Inflammatory macrophage treated with lipopolysaccharide for 4 hours (primary cell): ENCODE results near the gene RASSF3.
"Not testable (repeated sequence)": the region's sequence is repeated elsewhere in the genome, so short reads cannot be mapped to it uniquely, and the experiment has no call there.

Experiments used
- DNase-seq: peaks from one replicate; pipeline ENCODE4 v3.0.0-alpha.2; 2020

The RASSF3 gene

GRCh38 chr12:64672925-64673409, 62.7 kb downstream of the RASSF3 start:
- peak; percentile 42 for DNase-seq

DNA sequence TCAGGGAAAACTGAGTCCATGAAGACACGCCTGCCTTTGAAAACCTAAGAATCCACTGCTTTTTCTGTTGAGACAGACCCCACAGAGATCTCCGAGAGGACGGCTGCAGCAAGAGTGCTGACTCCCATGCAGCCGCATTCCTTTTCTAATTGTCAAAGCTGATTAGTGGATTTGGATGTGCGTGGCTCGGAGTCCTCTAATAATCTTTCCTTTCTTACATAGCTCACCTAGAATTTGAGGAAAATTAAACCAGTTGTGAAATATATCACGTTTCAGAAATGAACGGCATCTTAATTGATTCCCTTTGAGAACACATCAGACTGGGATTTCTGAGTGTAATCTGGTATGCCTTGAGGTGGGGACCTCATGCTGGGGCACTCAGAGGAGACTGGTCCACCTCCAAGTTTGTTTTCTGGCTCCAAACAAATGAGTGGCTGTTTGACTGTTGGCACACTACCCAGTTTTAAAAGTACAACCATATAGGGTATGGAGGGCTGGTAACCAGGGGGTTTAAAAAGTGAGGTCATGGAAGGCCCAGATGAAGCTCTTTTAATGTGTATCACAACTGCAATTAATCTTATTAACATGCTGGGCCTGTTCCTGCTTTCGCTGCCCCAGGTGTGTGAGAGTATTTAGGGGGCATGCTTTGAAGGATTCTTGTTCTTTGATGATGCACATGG, 63.3 kb downstream of the RASSF3 start:
- DNase-seq: no peak

DNA sequence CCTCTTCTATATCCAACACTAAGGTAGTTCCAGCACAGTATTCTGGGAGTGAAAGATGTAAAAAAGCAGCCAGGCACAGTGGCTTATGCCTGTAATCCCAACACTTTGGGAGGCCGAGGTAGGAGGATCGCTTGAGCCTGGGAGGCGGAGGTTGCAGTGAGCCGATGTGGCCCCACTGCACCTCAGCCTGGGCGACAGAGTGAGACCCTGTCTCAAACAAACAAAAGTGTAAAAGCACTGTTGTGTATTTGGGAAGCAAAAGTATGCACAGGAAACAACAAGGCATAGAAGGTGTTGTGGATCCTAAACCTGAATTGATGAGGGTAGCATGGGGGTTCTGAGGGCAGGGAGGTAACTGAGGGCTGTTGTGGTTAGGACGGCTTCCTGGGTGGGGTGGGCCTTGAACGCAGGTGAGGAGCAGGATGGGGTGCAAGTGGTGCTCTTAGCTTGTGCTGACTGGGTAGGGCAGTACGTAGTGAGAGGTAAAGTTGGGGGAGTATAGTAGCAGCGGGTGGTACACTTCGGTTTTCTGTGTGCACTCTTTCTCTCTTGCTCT, 64.2 kb downstream of the RASSF3 start:
- no peak for DNase-seq

DNA sequence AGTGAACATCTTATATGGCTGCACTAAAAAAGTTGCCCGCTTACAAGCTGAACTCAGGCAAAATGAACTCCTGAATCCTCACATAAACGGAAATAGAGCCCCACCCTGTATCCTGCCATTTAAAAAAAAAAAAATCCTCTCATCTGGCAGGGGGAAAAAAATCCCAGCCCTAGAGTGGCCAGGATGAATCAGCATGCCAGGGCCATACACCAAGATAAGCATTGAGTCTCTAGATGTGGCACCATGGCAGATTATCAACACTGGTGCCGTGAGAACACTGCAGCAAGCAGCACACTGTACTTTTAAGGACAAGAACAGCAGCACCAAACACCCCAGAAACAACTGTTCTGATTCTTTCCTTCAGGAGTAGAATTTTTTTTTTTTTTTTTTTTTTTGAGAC, 65.5 kb downstream of the RASSF3 start:
- DNase-seq: no peak

DNA sequence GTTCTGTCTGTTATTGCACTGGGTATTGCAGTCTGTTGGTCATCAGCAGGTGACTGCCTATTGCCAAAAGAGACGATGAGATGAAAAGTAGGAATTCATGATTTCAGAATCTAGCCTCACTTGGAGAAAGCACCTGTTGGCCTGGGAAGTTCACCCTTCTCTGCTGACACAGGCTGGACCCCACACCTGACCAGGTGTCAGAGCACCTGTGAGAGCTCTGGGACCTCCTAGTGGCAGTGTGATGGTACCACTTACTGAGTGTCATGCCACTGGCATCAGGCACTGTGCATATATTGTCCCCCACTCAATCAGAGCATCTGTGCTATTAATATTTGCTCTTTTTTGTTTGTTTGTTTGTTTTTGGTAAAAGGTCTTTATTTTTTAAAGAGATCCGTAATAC, 68.0 kb downstream of the RASSF3 start:
- DNase-seq: no peak

- DNase-seq: no peak
Observed at GRCh38 chr12:64678835-64679234, 68.5 kb downstream of the RASSF3 start.

DNA sequence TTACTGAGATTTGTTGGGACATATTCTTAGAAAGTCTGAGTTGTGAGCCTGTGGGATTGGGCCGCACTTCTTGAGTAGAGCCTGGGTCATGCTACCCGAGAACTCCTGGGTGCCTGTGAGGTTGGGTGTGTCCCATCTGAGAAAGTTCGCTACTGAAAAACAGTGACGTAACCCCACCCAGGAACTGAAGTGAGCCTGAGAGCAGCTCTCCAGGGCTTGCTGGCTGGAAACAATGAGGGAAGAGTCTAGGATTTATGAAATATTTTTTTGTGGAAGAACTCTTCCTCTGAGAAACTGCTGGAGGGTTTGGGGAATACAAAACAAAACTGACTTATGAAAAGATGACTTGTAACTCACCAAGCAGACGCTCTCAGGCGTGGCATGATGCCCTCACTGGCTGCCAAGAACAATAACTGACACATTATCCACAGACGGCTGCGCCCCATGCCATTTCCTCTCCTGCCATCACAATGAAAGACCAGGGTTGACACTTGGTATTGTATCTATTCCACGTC, 69.2 kb downstream of the RASSF3 start:
- DNase-seq: peak; percentile 77

DNA sequence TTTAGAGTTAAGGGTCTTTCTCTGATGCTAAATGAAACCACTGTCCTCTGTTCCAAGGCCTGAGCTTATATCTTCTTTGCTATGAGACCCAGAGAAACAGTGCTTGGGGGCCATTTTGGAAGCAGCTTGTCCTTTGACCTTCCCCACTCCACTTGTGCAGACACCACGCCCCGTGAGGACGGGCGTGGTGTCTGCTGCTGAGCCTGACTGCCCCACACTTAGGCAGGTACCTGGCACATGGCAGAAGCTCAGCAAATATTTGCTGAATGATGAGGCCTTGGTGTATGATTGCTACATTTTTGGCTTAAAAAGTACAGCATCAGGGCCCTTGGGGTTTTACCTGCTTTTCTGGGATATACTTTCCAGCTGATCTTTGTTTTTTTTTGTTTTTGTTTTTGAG, 69.9 kb downstream of the RASSF3 start:
- DNase-seq: no peak

GRCh38 chr12:64681200-64682052, 71.1 kb downstream of the RASSF3 start:
- no peak for DNase-seq

- peak; percentile 64 for DNase-seq
Observed at GRCh38 chr12:64682572-64683277, 72.4 kb downstream of the RASSF3 start.

DNA sequence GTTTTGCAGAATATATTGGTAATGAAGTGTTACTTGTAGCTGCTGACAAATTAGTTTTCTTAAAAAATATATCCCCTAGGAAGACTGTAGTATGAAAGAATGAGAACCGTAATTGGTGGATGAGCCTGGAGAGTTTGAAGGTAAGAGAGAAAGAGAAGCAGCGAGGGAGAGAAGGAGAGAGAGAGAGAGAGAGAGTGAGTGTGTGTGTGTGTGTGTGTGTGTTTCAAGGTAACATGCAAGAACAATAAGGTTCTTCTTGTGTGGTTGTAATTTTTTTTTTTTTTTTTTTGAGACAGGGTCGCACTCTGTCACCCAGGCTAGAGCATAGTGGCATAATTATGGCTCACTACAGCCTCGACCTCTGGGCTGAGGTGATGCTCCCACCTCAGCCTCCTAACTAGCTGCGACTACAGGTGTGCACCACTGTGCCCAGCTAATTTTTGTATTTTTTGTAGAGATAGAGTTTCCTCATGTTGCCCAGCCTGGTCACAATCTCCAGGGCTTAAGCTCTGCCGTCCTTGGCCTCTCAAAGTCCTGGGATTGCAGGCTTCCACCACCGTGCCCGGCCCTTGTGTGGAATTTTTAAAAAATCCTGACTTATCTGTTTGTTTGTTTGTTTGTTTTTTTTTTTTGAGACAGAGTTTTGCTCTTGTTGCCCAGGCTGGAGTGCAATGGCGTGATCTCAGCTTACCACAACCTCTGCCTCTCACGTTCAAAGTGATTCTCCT, 73.7 kb downstream of the RASSF3 start:
- no peak for DNase-seq

DNA sequence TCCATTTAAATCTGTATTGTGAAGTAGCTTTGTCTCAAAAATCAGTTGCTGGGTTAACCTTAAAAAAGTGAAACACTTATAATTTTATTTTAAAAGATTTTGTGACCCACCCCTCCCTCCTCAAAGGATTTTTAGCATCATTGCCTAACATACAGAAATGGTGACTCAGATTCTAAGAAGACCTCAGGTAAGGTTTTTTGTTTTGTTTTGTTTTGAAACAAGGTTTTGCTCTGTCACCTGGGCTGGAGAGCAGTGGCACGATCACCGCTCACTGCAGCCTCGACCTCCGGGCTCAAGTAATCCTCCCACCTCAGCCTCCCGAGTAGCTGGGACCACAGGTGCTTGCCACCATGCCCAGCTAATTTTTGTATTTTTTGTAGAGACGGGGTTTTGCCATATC, 74.8 kb downstream of the RASSF3 start:
- DNase-seq: no peak

GRCh38 chr12:64685605-64686004, 75.3 kb downstream of the RASSF3 start:
- no peak for DNase-seq

GRCh38 chr12:64687816-64688215, 77.5 kb downstream of the RASSF3 start:
- no peak for DNase-seq

- DNase-seq: no peak
Observed at GRCh38 chr12:64688219-64688618, 77.9 kb downstream of the RASSF3 start.

DNA sequence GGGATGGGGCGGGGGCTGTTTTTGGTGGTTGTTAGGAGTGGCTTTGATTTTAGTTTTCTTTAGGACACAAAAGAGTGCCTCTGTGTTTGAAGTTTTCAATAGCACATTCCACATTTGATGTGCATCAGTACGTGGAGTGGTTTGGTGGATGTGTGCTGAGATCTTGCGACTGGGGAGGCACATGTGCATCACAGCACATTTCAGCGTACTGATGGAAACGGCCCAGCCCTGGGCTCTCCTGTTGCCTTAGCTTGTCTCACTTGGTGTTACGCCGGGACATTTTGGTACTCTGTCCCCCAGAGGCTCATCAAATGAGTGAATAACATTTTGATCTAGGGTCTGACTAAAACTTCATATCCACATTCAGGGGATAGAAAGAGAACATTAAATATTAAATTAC, 78.4 kb downstream of the RASSF3 start:
- no peak for DNase-seq

- DNase-seq: not testable (repeated sequence)
Observed at GRCh38 chr12:64690236-64690635, 79.9 kb downstream of the RASSF3 start.

DNA sequence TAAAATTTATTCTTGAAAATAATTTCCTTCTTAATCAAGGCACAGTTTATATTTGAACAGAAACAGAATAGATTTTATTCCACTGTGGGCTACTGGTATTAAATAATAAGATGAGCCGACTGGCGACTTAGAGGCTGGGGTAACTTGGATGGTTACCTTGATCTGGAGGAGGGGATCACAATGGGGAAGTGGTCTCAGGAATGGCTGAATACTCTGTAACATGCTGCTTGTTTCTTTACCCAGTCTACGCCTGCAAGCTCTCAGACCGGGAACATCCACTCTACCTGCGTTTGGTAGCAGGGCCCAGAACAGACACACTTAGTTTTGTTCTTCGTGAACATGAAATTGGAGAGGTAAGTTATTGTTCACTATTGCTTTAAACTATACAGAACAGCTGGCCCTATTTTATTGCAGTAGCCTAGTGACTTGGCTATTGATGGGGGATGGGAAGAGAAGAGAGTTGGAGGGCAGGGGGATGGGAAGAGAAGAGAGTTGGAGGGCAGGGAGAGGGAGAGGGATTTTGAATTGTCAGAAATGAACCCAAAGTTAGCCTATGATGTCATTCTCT, 81.0 kb downstream of the RASSF3 start:
- DNase-seq: no peak

DNA sequence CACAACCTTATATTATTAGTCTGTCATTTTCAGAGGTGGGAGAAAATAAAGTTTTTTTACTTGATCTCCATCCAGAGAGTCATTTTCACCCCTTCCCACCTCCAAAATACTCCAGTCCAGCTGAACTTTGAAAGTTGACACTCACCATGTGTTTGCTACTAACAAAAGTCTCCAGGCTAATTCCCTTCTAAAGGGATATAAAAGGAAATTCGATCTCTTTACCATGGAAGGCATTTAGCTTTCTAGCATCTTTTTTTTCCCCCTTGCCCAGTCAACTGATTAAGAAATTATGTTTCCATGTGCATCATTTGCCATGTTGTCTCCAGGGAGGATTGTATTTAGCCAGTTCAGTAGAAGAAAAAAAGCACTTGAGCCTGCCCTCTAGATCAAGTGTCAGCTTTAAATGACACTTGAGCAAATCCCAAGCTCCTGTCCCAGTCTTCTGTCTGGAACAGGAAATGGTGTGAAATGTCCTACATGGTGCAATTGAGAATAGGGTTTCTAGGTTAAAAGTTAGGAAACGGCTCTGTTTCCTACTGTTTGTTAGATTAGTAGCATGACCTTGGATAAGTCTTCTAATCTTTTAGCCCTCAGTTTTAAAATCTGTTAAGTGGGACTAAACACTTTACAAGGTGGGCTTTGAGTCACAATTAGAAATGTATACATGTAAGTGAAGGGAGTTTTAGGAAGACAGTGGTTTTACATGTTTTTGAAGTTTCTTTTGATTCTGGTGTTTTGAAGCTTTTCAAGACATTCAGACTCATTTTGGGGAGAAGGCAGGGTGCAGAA, 81.7 kb downstream of the RASSF3 start:
- peak; percentile 31 for DNase-seq

DNA sequence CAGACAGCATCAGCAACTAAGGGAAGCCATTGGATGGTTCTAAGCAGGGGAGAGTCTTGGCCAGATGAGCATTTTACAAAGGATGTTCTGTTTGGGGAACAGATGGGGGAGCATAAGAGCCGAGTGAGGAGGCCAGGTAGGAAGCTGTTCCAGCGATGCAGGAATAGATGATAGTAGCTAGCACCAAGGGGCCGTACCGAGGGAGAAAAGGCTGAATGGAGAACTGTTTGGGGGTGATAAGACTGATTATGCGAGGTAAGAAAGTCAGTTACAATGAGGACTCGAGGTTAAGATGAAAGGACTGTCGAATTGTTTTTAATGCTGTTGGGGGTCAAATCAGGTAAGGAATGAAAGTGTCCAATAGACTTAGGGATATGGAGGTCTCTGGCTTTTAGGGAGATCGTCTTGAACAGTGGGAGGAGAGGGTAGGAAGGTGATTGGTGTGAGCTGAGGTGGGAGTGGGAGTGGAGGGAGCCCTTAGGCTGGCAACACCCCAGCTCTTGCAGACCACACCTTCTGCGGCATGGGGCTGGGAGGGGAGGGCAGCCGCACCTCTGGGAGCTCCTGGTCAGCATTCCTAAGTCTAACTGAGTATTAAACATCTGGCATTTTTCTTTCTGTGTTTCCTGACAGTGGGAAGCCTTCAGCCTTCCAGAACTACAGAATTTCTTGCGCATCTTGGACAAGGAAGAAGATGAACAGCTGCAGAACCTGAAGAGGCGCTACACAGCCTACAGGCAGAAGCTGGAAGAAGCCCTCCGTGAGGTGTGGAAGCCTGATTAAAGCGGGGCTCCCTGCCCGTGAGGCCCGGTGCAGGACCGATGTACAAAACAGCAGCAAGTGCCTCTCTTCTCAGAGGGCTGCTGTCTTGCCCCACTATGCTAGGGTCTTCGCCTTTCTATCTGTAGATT, 84.1 kb downstream of the RASSF3 start:
- no peak for DNase-seq
